Small intestine (tissue), 7 donors: ENCODE measurements around the gene WDR55. TPM values are rescaled to one million over a fixed set of nuclear protein-coding genes. Genes with fewer than 3 reads are reported as not detected.
"Not testable (repeated sequence)": the region's sequence is repeated elsewhere in the genome, so short reads cannot be mapped to it uniquely, and the experiment has no call there.

Experiments used
- DNase-seq, 2 donors: peaks; one replicate each; pipeline versions ENCODE4 v3.0.0 to v3.0.0-alpha.2; 2013
- FAIRE-seq: peaks from 2 replicates; lab custom pipeline; 2012; peaks lifted over from hg19 to GRCh38; lab: Jason Lieb, UNC
- H3K27ac ChIP-seq, 3 donors: one replicate each; pipeline ENCODE4 v1.5.1; 2013; ENCODE audit warnings: low read length in 2 of 3, mild to moderate bottlenecking in 2 of 3, control low read depth in 1 of 3, inconsistent platforms in 1 of 3, low read depth in 1 of 3, moderate library complexity in 1 of 3
- H3K27me3 ChIP-seq, 3 donors: one replicate each; pipeline ENCODE4 v1.6.1; 2013; ENCODE audit warnings: low read length in 3 of 3, inconsistent platforms in 1 of 3; ENCODE audit not compliant: control insufficient read depth in 3 of 3, insufficient read depth in 3 of 3
- H3K36me3 ChIP-seq, 3 donors: one replicate each; pipeline ENCODE4 v1.6.1; 2013; ENCODE audit warnings: low read length in 3 of 3, inconsistent platforms in 1 of 3, low read depth in 1 of 3, mild to moderate bottlenecking in 1 of 3, moderate library complexity in 1 of 3; ENCODE audit not compliant: control insufficient read depth in 3 of 3, insufficient read depth in 2 of 3
- H3K4me1 ChIP-seq, 3 donors: one replicate each; pipeline ENCODE4 v1.6.1; 2013; ENCODE audit warnings: low read length in 2 of 3, inconsistent platforms in 1 of 3, low read depth in 1 of 3, mild to moderate bottlenecking in 1 of 3, moderate library complexity in 1 of 3; ENCODE audit not compliant: control insufficient read depth in 3 of 3, insufficient read depth in 2 of 3
- H3K4me3 ChIP-seq, 3 donors: one replicate each; pipeline ENCODE4 v1.5.1; 2013; ENCODE audit warnings: low read length in 3 of 3, control low read depth in 1 of 3, inconsistent platforms in 1 of 3, low read depth in 1 of 3, mild to moderate bottlenecking in 1 of 3, moderate library complexity in 1 of 3
- H3K9me3 ChIP-seq, 2 donors: one replicate each; pipeline ENCODE4 v1.6.1; 2013; ENCODE audit warnings: low read depth in 1 of 2, low read length in 1 of 2; ENCODE audit not compliant: control insufficient read depth in 2 of 2, insufficient read depth in 1 of 2
- WGBS, 3 donors: extraction: QIAGEN DNeasy Blood & Tissue Kit; methylation state at CpG; one replicate each; pipeline ENCODE4 v1.1.7; 2013; 5-methylcytosine and 5-hydroxymethylcytosine counted together
- polyA plus RNA-seq, 4 donors: library from polyadenylated mRNA; stranded (reverse) in 3 of 4; unstranded in 1 of 4; fragments of 200-250 nt in 3 of 4; fragments of 120-200 nt in 1 of 4; gene quantifications; one replicate each; pipeline versions ENCODE4 v1.2.1 to v1.2.3, GENCODE V29; 2013
- donor health status: healthy with polysubstance abuse.
- donor health status: control.
- donor health status: control.
- donor health status: Bipolar disorder and iron deficiency.
- donor health status: healthy.

The WDR55 gene
- polyA plus RNA-seq, 4 donors: 20.3 to 28.9 (median 22.4) TPM

GRCh38 chr5:140637371-140638100, 27.2 kb upstream of the WDR55 start:
- DNase-seq (no peak), FAIRE-seq (no peak)
- Histone ChIP-seq H3K27ac (no peak overlapping the region), H3K4me1 (peaks cover 2 to 15% (median 2%) of the 10 kb centered on the region in 3 donors), H3K27me3 (peaks cover 0 to 8% (median 0%) of the 10 kb centered on the region in 3 donors), H3K36me3 (peaks cover 0 to 11% (median 0%) of the 10 kb centered on the region in 3 donors), H3K4me3 (no peak overlapping the region), H3K9me3 (no peaks in the 10 kb centered on the region)
- WGBS, 3 donors: 66 to 78% (median 73%) methylated on average over 10 of the region's 10 CpGs

DNA sequence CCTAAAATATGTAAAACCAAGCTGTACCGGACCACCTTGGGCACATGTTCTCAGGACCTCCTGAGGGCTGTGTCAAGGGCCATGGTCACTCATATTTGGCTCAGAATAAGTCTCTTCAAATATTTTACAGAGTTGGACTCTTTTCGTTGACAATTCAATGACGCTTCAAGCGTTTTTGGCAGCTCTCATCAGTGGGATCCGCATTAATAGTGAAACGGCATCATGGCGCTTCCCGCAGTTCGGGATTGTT, 25.9 kb upstream of the WDR55 start:
- H3K4me1 ChIP-seq, H3K9me3 ChIP-seq, H3K27me3 ChIP-seq, FAIRE-seq, DNase-seq: not testable (repeated sequence)
- 7 to 14% (median 8%) methylated on average over 9 of the region's 9 CpGs for WGBS, 3 donors
- Histone ChIP-seq H3K36me3 (peaks cover 0 to 22% (median 3%) of the 10 kb centered on the region in 3 donors), H3K4me3 (peak overlapping the region in 2 of 3 donors; percentile 31 to 80), H3K27ac (peak overlapping the region; percentile 63 to 94 (median 72))

- Histone ChIP-seq H3K36me3 (peaks cover 0 to 26% (median 3%) of the 10 kb centered on the region in 3 donors), H3K4me3 (peak within 1 kb of the TSS; percentile 57 to 92 (median 80)), H3K9me3 (no peaks in the 10 kb centered on the region), H3K27ac (peak within 1 kb of the TSS; percentile 63 to 94 (median 80)), H3K27me3 (no peaks in the 10 kb centered on the region), H3K4me1 (peaks cover 0 to 9% (median 0%) of the 10 kb centered on the region in 3 donors)
- DNase-seq (peak; percentile 97 to 98), FAIRE-seq (no peak)
- 0 to 1% (median 1%) methylated on average over 42 to 63 of the region's 63 CpGs for WGBS, 3 donors
These were observed 25.3 kb upstream of the WDR55 start, which contains the start of gene TMCO6 for GRCh38 chr5:140639148-140639981. Gene TMCO6 (plus strand): TSS chr5:140639451. CDS start chr5:140639528, 77 bp downstream.

DNA sequence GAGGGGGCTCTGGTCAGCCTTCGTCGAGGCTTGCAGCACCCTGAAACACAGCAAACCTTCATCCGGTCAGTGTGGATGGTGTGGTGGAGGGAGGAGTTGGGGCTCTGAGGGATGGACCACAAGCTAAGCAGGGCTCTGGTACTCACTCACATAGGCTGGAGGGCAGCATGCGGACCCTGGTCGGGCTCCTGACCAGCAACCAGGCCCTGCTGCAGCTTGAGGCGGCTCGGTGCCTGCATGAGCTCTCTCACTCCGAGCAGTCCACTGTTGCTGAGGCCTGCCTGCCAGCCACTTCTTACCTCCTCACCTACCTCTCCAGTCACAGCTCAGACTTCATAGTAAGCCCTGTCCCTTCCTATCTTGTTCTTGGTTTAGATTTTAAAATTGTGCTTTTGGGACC, 23.0 kb upstream of the WDR55 start:
- WGBS, 3 donors: 86 to 91% (median 91%) methylated on average over 8 of the region's 8 CpGs
- no peaks in the 10 kb centered on the region for H3K9me3 ChIP-seq
- FAIRE-seq: no peak
- H3K4me3 ChIP-seq: no peak overlapping the region
- peaks cover 7 to 37% (median 9%) of the 10 kb centered on the region in 3 donors for H3K36me3 ChIP-seq
- no peak for DNase-seq
- peaks cover 0 to 14% (median 4%) of the 10 kb centered on the region in 3 donors for H3K4me1 ChIP-seq
- no peak overlapping the region for H3K27ac ChIP-seq
- no peaks in the 10 kb centered on the region for H3K27me3 ChIP-seq

GRCh38 chr5:140642718-140643117, 22.0 kb upstream of the WDR55 start:
- H3K4me3 ChIP-seq: no peak overlapping the region
- no peaks in the 10 kb centered on the region for H3K27me3 ChIP-seq
- DNase-seq (no peak), FAIRE-seq (no peak)
- 64 to 82% (median 64%) methylated on average over 3 of the region's 3 CpGs for WGBS, 3 donors
- H3K27ac ChIP-seq: no peak overlapping the region
- H3K4me1 ChIP-seq: peaks cover 0 to 14% (median 4%) of the 10 kb centered on the region in 3 donors
- no peaks in the 10 kb centered on the region for H3K9me3 ChIP-seq
- H3K36me3 ChIP-seq: peaks cover 7 to 37% (median 9%) of the 10 kb centered on the region in 3 donors

DNA sequence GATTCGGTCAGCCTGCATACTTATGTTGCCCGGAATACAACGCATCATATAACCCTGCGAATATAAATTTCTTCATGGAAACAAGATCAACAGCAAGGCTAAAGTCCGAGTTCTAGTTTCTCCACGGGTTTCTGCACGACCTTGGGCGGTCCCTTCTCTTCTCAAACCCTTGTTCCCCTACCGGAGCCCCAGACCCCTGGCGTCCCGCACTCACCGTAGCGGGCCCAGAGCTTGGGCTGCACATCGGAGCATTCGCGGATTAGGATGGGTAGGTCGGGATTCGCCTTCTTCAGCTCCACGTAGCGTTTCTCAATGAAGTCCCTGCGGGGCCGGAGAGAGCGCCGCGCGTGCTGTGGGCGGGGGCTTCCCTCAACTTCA, 17.7 kb upstream of the WDR55 start:
- Histone ChIP-seq H3K9me3 (no peaks in the 10 kb centered on the region), H3K4me3 (peak overlapping the region; percentile 63 to 87 (median 86)), H3K27me3 (no peaks in the 10 kb centered on the region), H3K4me1 (peaks cover 0 to 9% (median 9%) of the 10 kb centered on the region in 3 donors), H3K36me3 (peaks cover 9 to 48% (median 11%) of the 10 kb centered on the region in 3 donors), H3K27ac (peak overlapping the region; percentile 74 to 97 (median 76))
- DNase-seq: peak in 1 of 2 donors; percentile 23
- FAIRE-seq: no peak
- WGBS, 3 donors: 0 to 1% (median 1%) methylated on average over 27 of the region's 27 CpGs

GRCh38 chr5:140658870-140659269, 5.8 kb upstream of the WDR55 start:
- DNase-seq (no peak), FAIRE-seq (no peak)
- no peak overlapping the region for H3K4me3 ChIP-seq
- no peaks in the 10 kb centered on the region for H3K9me3 ChIP-seq
- H3K27ac ChIP-seq: no peak overlapping the region
- H3K4me1 ChIP-seq: no peaks in the 10 kb centered on the region
- WGBS, 3 donors: 97 to 99% (median 97%) methylated on average over 17 of the region's 17 CpGs
- H3K36me3 ChIP-seq: peaks cover 25 to 54% (median 30%) of the 10 kb centered on the region in 3 donors
- no peaks in the 10 kb centered on the region for H3K27me3 ChIP-seq

- not testable (repeated sequence) for H3K4me1 ChIP-seq, H3K9me3 ChIP-seq, H3K27me3 ChIP-seq, H3K27ac ChIP-seq, H3K4me3 ChIP-seq, DNase-seq, FAIRE-seq
- H3K36me3 ChIP-seq: peaks cover 22 to 49% (median 28%) of the 10 kb centered on the region in 3 donors
- WGBS, 3 donors: 89 to 90% (median 89%) methylated on average over 6 of the region's 6 CpGs
These were observed 4.3 kb upstream of the WDR55 start for GRCh38 chr5:140660371-140660770.
